ENCODE measurements around the gene CBX3. TPM values are rescaled to one million over a fixed set of nuclear protein-coding genes. Genes with fewer than 3 reads are reported as not detected.
"Not testable (repeated sequence)": the region's sequence is repeated elsewhere in the genome, so short reads cannot be mapped to it uniquely, and the experiment has no call there.

CBX3 gene
- total and polyA plus RNA-seq, 2 of the 8 experiments (the other 6 are each of a cell fraction or from before 2014, with no cell fraction given): 71.3 to 258 TPM

DNA sequence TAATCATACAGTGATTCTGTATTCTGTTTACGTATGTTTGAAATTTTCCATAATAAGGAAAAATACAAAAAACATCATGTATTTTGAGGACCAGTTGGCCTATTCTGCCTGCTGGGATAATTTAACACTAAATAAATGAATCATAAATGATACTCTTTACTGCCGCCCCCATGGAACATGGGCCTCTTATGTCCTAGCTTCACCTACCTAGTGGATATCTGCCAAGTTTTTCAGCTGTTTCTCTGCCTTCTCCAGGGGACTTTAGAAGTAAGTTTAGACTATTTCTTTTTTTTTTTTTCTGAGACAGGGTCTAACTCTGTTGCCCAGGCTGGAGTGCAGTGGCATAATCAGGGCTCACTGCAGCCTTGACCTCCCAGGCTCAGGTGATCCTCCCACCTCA is 39.1 kb upstream of the CBX3 start (continued):
- TF ChIP-seq EGR1 (IDR thresholded peaks at IDR 0.05; ENCODE audit: borderline replicate concordance, low read depth, low read length): no peak
- TF ChIP-seq POLR2AphosphoS5 (IDR thresholded peaks at IDR 0.05; ENCODE audit: low read depth, low read length): no peak
- no peak for TF ChIP-seq TAF7 (optimal IDR thresholded peaks at IDR 0.05; ENCODE audit: borderline replicate concordance, low read depth, low read length)
- no peak for TF ChIP-seq CHD2 (IDR thresholded peaks at IDR 0.05; ENCODE audit: low read length)
- TF ChIP-seq KDM5A (IDR thresholded peaks at IDR 0.05; ENCODE audit: low read length): no peak

DNA sequence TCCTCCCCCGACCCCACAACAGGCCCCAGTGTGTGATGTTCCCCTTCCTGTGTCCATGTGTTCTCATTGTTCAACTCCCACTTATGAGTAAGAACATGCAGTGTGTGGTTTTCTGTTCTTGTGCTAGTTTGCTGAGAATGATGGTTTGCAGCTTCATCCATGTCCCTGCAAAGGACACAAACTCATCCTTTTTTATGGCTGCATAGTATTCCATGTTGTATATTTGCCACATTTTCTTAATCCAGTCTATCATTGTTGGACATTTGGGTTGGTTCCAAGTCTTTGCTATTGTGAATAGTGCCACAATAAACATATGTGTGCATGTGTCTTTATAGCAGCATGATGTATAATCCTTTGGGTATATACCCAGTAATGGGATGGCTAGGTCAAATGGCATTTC is 37.7 kb upstream of the CBX3 start:
- H3K23me2 ChIP-seq (ENCODE audit: low read depth, low read length); H3K56ac ChIP-seq (replicated peaks; ENCODE audit: insufficient read length, low read depth, low read length); H3K4ac ChIP-seq (replicated peaks; ENCODE audit: insufficient read length, low read depth, low read length); FAIRE-seq; H4K5ac ChIP-seq (ENCODE audit: insufficient read length, low read depth, low read length); H3K27ac ChIP-seq (ENCODE audit: low read depth, low read length); H2BK15ac ChIP-seq (ENCODE audit: low read length); H3K27me3 ChIP-seq (replicated peaks in 1 of 4; ENCODE audit: control insufficient read depth in 3 of 4, extremely low read depth in 1 of 4, insufficient read depth in 3 of 4, low read length in 3 of 4); H3K9me3 ChIP-seq (ENCODE audit: insufficient read depth in 2 of 2, low read depth in 1 of 2, low read length in 1 of 2); H2AK5ac ChIP-seq (ENCODE audit: low read depth, low read length); H3K23ac ChIP-seq (ENCODE audit: insufficient read length); H4K8ac ChIP-seq (ENCODE audit: extremely low read depth, insufficient read depth, low read length); H2BK20ac ChIP-seq (ENCODE audit: low read length); H3K18ac ChIP-seq (ENCODE audit: extremely low read depth, low read length); H3K79me1 ChIP-seq (ENCODE audit: low read depth, low read length); H3K9ac ChIP-seq (replicated peaks in 1 of 4; ENCODE audit: extremely low read depth in 1 of 4, low read depth in 3 of 4, low read length in 3 of 4); H3K36me3 ChIP-seq (ENCODE audit: control insufficient read depth in 2 of 4, insufficient read depth in 4 of 4, low read length in 3 of 4); H2BK12ac ChIP-seq (ENCODE audit: low read depth, low read length); DNase-seq (ENCODE audit: low read depth in 1 of 2, low spot score in 2 of 2); H2AFZ ChIP-seq (ENCODE audit: low read length); H4K91ac ChIP-seq (replicated peaks; ENCODE audit: insufficient read length, low read length); H3K4me3 ChIP-seq (ENCODE audit: extremely low read depth in 1 of 4, insufficient read depth in 2 of 4, low read depth in 3 of 4, low read length in 4 of 4); H3K4me2 ChIP-seq (ENCODE audit: insufficient read depth in 1 of 2, low read depth in 2 of 2, low read length in 2 of 2); H2BK120ac ChIP-seq (replicated peaks; ENCODE audit: low read depth, low read length); H3K14ac ChIP-seq (ENCODE audit: insufficient read length); H2BK5ac ChIP-seq (ENCODE audit: low read depth, low read length); POLR2A ChIA-PET (ENCODE audit: partially characterized antibody): not testable (repeated sequence)
- Histone ChIP-seq H3K4me1 (replicated peaks in 1 of 4; ENCODE audit: control insufficient read depth in 3 of 4, insufficient read depth in 4 of 4, low read length in 3 of 4) (peaks cover 7 to 20% (median 15%) of the 10 kb centered on the region in 4 experiments), H3K79me2 (ENCODE audit: control insufficient read depth in 1 of 2, insufficient read depth in 2 of 2, low read length in 2 of 2) (peaks cover 28 to 89% of the 10 kb centered on the region in 2 experiments), H4K20me1 (replicated peaks in 1 of 2; ENCODE audit: control insufficient read depth in 1 of 2, insufficient read depth in 2 of 2, low read length in 2 of 2) (peaks cover 0 to 28% of the 10 kb centered on the region in 2 experiments)
- WGBS, 2 experiments (ENCODE audit: extremely low coverage in 1 of 2, insufficient coverage in 1 of 2, insufficient read length in 1 of 2, insufficient replicate concordance in 2 of 2, low coverage in 1 of 2, low lambda C conversion rate in 2 of 2, missing lambda C conversion rate in 1 of 2): 83% methylated on average over 1 of the region's 1 CpG; no CpG with 5 or more reads in 1 of the 2 experiments
- CTCF ChIA-PET (ENCODE audit: partially characterized antibody): interaction anchor here (1.8 kb wide), 1 partner anchor 8 kb away, joined by 3 read pairs; no protein-coding TSS in a partner anchor

Measured in H1 (cell line).